ENCODE data around the gene ABCC3. TPM values are rescaled to one million over a fixed set of nuclear protein-coding genes. Genes with fewer than 3 reads are reported as not detected.

ABCC3 gene
- total and polyA plus RNA-seq, 2 donors (not counting 1 experiment from before 2014, with no cell fraction given), result 11.5 to 34.8 TPM

- H3K4me3 ChIP-seq (replicated peaks in 1 of 4; ENCODE audit: control extremely low read depth in 1 of 4, insufficient read depth in 1 of 4, low read depth in 3 of 4, low read length in 4 of 4), result no peak overlapping the region
- H3K9ac ChIP-seq (ENCODE audit: insufficient read depth, low read length), result no peak overlapping the region
- no peaks in the 10 kb centered on the region for H3K36me3 ChIP-seq (ENCODE audit: control insufficient read depth, insufficient read depth, low read length)
Observed at GRCh38 chr17:50710025-50710424, 75.3 kb downstream of the ABCC3 start.

GRCh38 chr17:50710650-50711049 is 76.0 kb downstream of the ABCC3 start:
- Histone ChIP-seq H2AFZ (ENCODE audit: low read length) (no peak overlapping the region), H3K4me3 (replicated peaks in 1 of 4; ENCODE audit: control extremely low read depth in 1 of 4, insufficient read depth in 1 of 4, low read depth in 3 of 4, low read length in 4 of 4) (no peak overlapping the region), H3K4me1 (ENCODE audit: control insufficient read depth, extremely low read depth, insufficient read depth, low read length) (peaks cover 9% of the 10 kb centered on the region), H3K9me3 (ENCODE audit: control insufficient read depth, insufficient read depth, low read depth, low read length) (no peaks in the 10 kb centered on the region), H3K79me2 (ENCODE audit: control insufficient read depth, insufficient read depth, low read length) (peaks cover 21% of the 10 kb centered on the region), H3K36me3 (ENCODE audit: control insufficient read depth, insufficient read depth, low read length) (no peaks in the 10 kb centered on the region), H3K27me3 (ENCODE audit: control insufficient read depth, insufficient read depth, low read length) (no peaks in the 10 kb centered on the region), H3K27ac (ENCODE audit: insufficient read depth, low read length) (no peak overlapping the region), H3K4me2 (ENCODE audit: extremely low read depth, insufficient read depth, low read length) (no peak overlapping the region), H4K20me1 (ENCODE audit: control insufficient read depth, extremely low read depth, insufficient read depth, low read length) (no peaks in the 10 kb centered on the region), H3K9ac (ENCODE audit: insufficient read depth, low read length) (no peak overlapping the region)
- no peak for DNase-seq (ENCODE audit: low read depth in 2 of 2)
- TF ChIP-seq, protein P1, sequence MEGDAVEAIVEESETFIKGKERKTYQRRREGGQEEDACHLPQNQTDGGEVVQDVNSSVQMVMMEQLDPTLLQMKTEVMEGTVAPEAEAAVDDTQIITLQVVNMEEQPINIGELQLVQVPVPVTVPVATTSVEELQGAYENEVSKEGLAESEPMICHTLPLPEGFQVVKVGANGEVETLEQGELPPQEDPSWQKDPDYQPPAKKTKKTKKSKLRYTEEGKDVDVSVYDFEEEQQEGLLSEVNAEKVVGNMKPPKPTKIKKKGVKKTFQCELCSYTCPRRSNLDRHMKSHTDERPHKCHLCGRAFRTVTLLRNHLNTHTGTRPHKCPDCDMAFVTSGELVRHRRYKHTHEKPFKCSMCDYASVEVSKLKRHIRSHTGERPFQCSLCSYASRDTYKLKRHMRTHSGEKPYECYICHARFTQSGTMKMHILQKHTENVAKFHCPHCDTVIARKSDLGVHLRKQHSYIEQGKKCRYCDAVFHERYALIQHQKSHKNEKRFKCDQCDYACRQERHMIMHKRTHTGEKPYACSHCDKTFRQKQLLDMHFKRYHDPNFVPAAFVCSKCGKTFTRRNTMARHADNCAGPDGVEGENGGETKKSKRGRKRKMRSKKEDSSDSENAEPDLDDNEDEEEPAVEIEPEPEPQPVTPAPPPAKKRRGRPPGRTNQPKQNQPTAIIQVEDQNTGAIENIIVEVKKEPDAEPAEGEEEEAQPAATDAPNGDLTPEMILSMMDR (conservative IDR thresholded peaks at IDR 0.05 in 1 of 2, IDR thresholded peaks at IDR 0.05 in 1 of 2; ENCODE audit: low read depth in 1 of 2, low read length in 2 of 2), result no peak
- TF ChIP-seq EZH2 (IDR thresholded peaks at IDR 0.05; ENCODE audit: low read length, missing control alignments), result no peak

More at GRCh38 chr17:50710025-50710424, 75.3 kb downstream of the ABCC3 start:
- H3K4me2 ChIP-seq (ENCODE audit: extremely low read depth, insufficient read depth, low read length), result no peak overlapping the region
- no peak for TF ChIP-seq EZH2 (IDR thresholded peaks at IDR 0.05; ENCODE audit: low read length, missing control alignments)
- TF ChIP-seq, protein P1 (conservative IDR thresholded peaks at IDR 0.05 in 1 of 2, IDR thresholded peaks at IDR 0.05 in 1 of 2; ENCODE audit: low read depth in 1 of 2, low read length in 2 of 2), result no peak
- H3K79me2 ChIP-seq (ENCODE audit: control insufficient read depth, insufficient read depth, low read length), result peaks cover 27% of the 10 kb centered on the region
- no peak for DNase-seq (ENCODE audit: low read depth in 2 of 2)
- no peaks in the 10 kb centered on the region for H3K9me3 ChIP-seq (ENCODE audit: control insufficient read depth, insufficient read depth, low read depth, low read length)
- no peak overlapping the region for H3K27ac ChIP-seq (ENCODE audit: insufficient read depth, low read length)
- no peaks in the 10 kb centered on the region for H4K20me1 ChIP-seq (ENCODE audit: control insufficient read depth, extremely low read depth, insufficient read depth, low read length)
- no peak overlapping the region for H2AFZ ChIP-seq (ENCODE audit: low read length)
- H3K4me1 ChIP-seq (ENCODE audit: control insufficient read depth, extremely low read depth, insufficient read depth, low read length), result peaks cover 9% of the 10 kb centered on the region
- no peaks in the 10 kb centered on the region for H3K27me3 ChIP-seq (ENCODE audit: control insufficient read depth, insufficient read depth, low read length)

- no peak for DNase-seq (ENCODE audit: low read depth in 2 of 2)
- H3K27ac ChIP-seq (ENCODE audit: insufficient read depth, low read length), result no peak overlapping the region
- H3K9ac ChIP-seq (ENCODE audit: insufficient read depth, low read length), result no peak overlapping the region
Observed at GRCh38 chr17:50712641-50713040, 78.0 kb downstream of the ABCC3 start.

More at GRCh38 chr17:50712641-50713040, 78.0 kb downstream of the ABCC3 start:
- Histone ChIP-seq H3K4me1 (ENCODE audit: control insufficient read depth, extremely low read depth, insufficient read depth, low read length) (peaks cover 9% of the 10 kb centered on the region), H3K36me3 (ENCODE audit: control insufficient read depth, insufficient read depth, low read length) (no peaks in the 10 kb centered on the region), H3K4me3 (replicated peaks in 1 of 4; ENCODE audit: control extremely low read depth in 1 of 4, insufficient read depth in 1 of 4, low read depth in 3 of 4, low read length in 4 of 4) (no peak overlapping the region), H4K20me1 (ENCODE audit: control insufficient read depth, extremely low read depth, insufficient read depth, low read length) (no peaks in the 10 kb centered on the region), H3K9me3 (ENCODE audit: control insufficient read depth, insufficient read depth, low read depth, low read length) (no peaks in the 10 kb centered on the region), H3K79me2 (ENCODE audit: control insufficient read depth, insufficient read depth, low read length) (peaks cover 5% of the 10 kb centered on the region), H3K27me3 (ENCODE audit: control insufficient read depth, insufficient read depth, low read length) (no peaks in the 10 kb centered on the region), H2AFZ (ENCODE audit: low read length) (no peak overlapping the region), H3K4me2 (ENCODE audit: extremely low read depth, insufficient read depth, low read length) (no peak overlapping the region)
- no peak for TF ChIP-seq EZH2 (IDR thresholded peaks at IDR 0.05; ENCODE audit: low read length, missing control alignments)
- TF ChIP-seq, protein P1 (conservative IDR thresholded peaks at IDR 0.05 in 1 of 2, IDR thresholded peaks at IDR 0.05 in 1 of 2; ENCODE audit: low read depth in 1 of 2, low read length in 2 of 2), result no peak
